GM06990 (cell line): ENCODE results near the gene IFIT2.
A peak's percentile ranks its signal among the peaks of the same experiment; 100 is the strongest.
"Not testable (repeated sequence)": the region's sequence is repeated elsewhere in the genome, so short reads cannot be mapped to it uniquely, and the experiment has no call there.

Experiments used
- DNase-seq: peaks from one replicate; pipeline ENCODE4 v3.0.0-alpha.2; 2011; ENCODE audit not compliant: insufficient read length; ENCODE audit errors: extremely low read depth
- H3K27me3 ChIP-seq: replicated peaks from 2 replicates; pipeline ENCODE4 v1.6.0; 2011; ENCODE audit warnings: low read length; ENCODE audit not compliant: control insufficient read depth, insufficient read depth
- H3K36me3 ChIP-seq: 2 replicates; pipeline ENCODE4 v1.5.1; 2011; ENCODE audit warnings: low read length; ENCODE audit not compliant: control insufficient read depth, insufficient read depth
- H3K4me3 ChIP-seq: replicated peaks from 2 replicates; pipeline ENCODE4 v1.5.1; 2011; ENCODE audit warnings: low read depth, mild to moderate bottlenecking, control low read depth, low read length
- CTCF ChIP-seq: IDR thresholded peaks from 2 replicates; pipeline ENCODE4 v1.5.1; 2011; ENCODE audit warnings: low read length, control low read depth, mild to moderate bottlenecking, inconsistent platforms; ENCODE audit not compliant: insufficient read depth, poor library complexity, severe bottlenecking

IFIT2 gene

GRCh38 chr10:89348481-89348880 is 46.6 kb downstream of the IFIT2 start:
- no peaks in the 10 kb centered on the region for H3K27me3 ChIP-seq
- H3K36me3 ChIP-seq = no peaks in the 10 kb centered on the region
- TF ChIP-seq CTCF = no peak
- no peak for DNase-seq
- no peak overlapping the region for H3K4me3 ChIP-seq

GRCh38 chr10:89348975-89349374 is 47.1 kb downstream of the IFIT2 start:
- H3K36me3 ChIP-seq = no peaks in the 10 kb centered on the region
- no peak overlapping the region for H3K4me3 ChIP-seq
- H3K27me3 ChIP-seq = no peaks in the 10 kb centered on the region
- no peak for DNase-seq
- TF ChIP-seq CTCF = no peak

GRCh38 chr10:89350631-89351315 is 48.9 kb downstream of the IFIT2 start:
- peak; percentile 31 for DNase-seq
- not testable (repeated sequence) for H3K36me3 ChIP-seq
- H3K4me3 ChIP-seq = peak overlapping the region; percentile 35

GRCh38 chr10:89351412-89351779 is 49.5 kb downstream of the IFIT2 start:
- Histone ChIP-seq H3K4me3 (peak overlapping the region; percentile 35), H3K36me3 (no peaks in the 10 kb centered on the region), H3K27me3 (no peaks in the 10 kb centered on the region)
- TF ChIP-seq CTCF = no peak
- peak; percentile 45 for DNase-seq

More at GRCh38 chr10:89350631-89351315, 48.9 kb downstream of the IFIT2 start:
- not testable (repeated sequence) for H3K27me3 ChIP-seq

GRCh38 chr10:89351780-89352597 is 50.1 kb downstream of the IFIT2 start:
- DNase-seq = peak; percentile 41
- no peak for TF ChIP-seq CTCF
- Histone ChIP-seq H3K36me3 (no peaks in the 10 kb centered on the region), H3K27me3 (no peaks in the 10 kb centered on the region), H3K4me3 (peak overlapping the region; percentile 3; the same call in 1 of the 2 replicates)

- Histone ChIP-seq H3K27me3 (no peaks in the 10 kb centered on the region), H3K4me3 (no peak overlapping the region), H3K36me3 (no peaks in the 10 kb centered on the region)
- no peak for DNase-seq
- no peak for TF ChIP-seq CTCF
Observed at GRCh38 chr10:89352802-89353201, 51.0 kb downstream of the IFIT2 start.
